HepG2 (cell line): ENCODE data around the gene CMPK1. TPM values are rescaled to one million over a fixed set of nuclear protein-coding genes. Genes with fewer than 3 reads are reported as not detected.

ENCODE experiments used
- CSRNP2 ChIP-seq: sonication (generic); formaldehyde crosslinking; conservative IDR thresholded peaks from 2 replicates; pipeline ENCODE4 v1.8.0; 2022; ENCODE audit warnings: low read depth, missing genetic modification reagents
- FOXO1 ChIP-seq: sonication (generic); formaldehyde crosslinking; IDR thresholded peaks from 2 replicates; pipeline ENCODE4 v1.4.0; 2020; ENCODE audit warnings: missing genetic modification reagents
- FOXP4 ChIP-seq: sonication (generic); formaldehyde crosslinking; IDR thresholded peaks from 2 replicates; pipeline ENCODE4 v1.4.0; 2020; ENCODE audit warnings: missing genetic modification reagents
- KDM1A ChIP-seq: IDR thresholded peaks from 2 replicates; pipeline ENCODE4 v1.6.1; 2016; ENCODE audit warnings: missing compliant biosample characterization
- MYC ChIP-seq: sonication (generic); formaldehyde crosslinking; IDR thresholded peaks from 2 replicates; pipeline ENCODE4 v1.9.0; 2021; ENCODE audit warnings: missing genetic modification reagents, borderline replicate concordance
- NRL ChIP-seq: sonication (generic); formaldehyde crosslinking; IDR thresholded peaks from 2 replicates; pipeline ENCODE4 v1.5.0; 2020; ENCODE audit warnings: missing genetic modification reagents, mild to moderate bottlenecking, moderate library complexity, borderline replicate concordance
- RARG ChIP-seq: sonication (generic); formaldehyde crosslinking; IDR thresholded peaks from 2 replicates; pipeline ENCODE4 v1.4.0; 2020; ENCODE audit warnings: low read depth, mild to moderate bottlenecking, missing genetic modification reagents
- ZBTB38 ChIP-seq: sonication (generic); formaldehyde crosslinking; IDR thresholded peaks from 2 replicates; pipeline ENCODE4 v1.5.1; 2020; ENCODE audit warnings: mild to moderate bottlenecking, missing genetic modification reagents
- ZGPAT ChIP-seq: IDR thresholded peaks from 2 replicates; pipeline ENCODE4 v1.6.1; 2016; ENCODE audit warnings: mild to moderate bottlenecking
- ZKSCAN8 ChIP-seq: IDR thresholded peaks from 2 replicates; pipeline ENCODE4 v1.6.1; 2016; ENCODE audit warnings: borderline replicate concordance, missing genetic modification reagents, missing compliant biosample characterization
- ZNF224 ChIP-seq: sonication (generic); formaldehyde crosslinking; IDR thresholded peaks from 2 replicates; pipeline ENCODE4 v1.5.0; 2020; ENCODE audit warnings: mild to moderate bottlenecking, missing genetic modification reagents
- ZNF256 ChIP-seq: sonication (generic); formaldehyde crosslinking; conservative IDR thresholded peaks from 2 replicates; pipeline ENCODE4 v1.4.0; 2020; ENCODE audit warnings: missing genetic modification reagents
- ZNF431 ChIP-seq: sonication (generic); formaldehyde crosslinking; IDR thresholded peaks from 2 replicates; pipeline ENCODE4 v1.9.0; 2022; ENCODE audit warnings: missing genetic modification reagents, low read depth, mild to moderate bottlenecking, borderline replicate concordance
- ZNF460 ChIP-seq: sonication (generic); formaldehyde crosslinking; IDR thresholded peaks from 2 replicates; pipeline ENCODE4 v1.5.1; 2020; ENCODE audit warnings: missing genetic modification reagents, mild to moderate bottlenecking, borderline replicate concordance
- ZNF510 ChIP-seq: sonication (generic); formaldehyde crosslinking; IDR thresholded peaks from 2 replicates; pipeline ENCODE4 v1.4.0; 2020; ENCODE audit warnings: low read depth, mild to moderate bottlenecking, missing genetic modification reagents
- ZNF556 ChIP-seq: sonication (generic); formaldehyde crosslinking; IDR thresholded peaks from 2 replicates; pipeline ENCODE4 v1.4.0; 2020; ENCODE audit warnings: mild to moderate bottlenecking, missing genetic modification reagents, borderline replicate concordance
- ZNF605 ChIP-seq: sonication (generic); formaldehyde crosslinking; IDR thresholded peaks from 2 replicates; pipeline ENCODE4 v1.8.0; 2022; ENCODE audit warnings: mild to moderate bottlenecking, missing genetic modification reagents
- ZNF720 ChIP-seq: sonication (generic); formaldehyde crosslinking; IDR thresholded peaks from 2 replicates; pipeline ENCODE4 v1.4.0; 2020; ENCODE audit warnings: missing genetic modification reagents
- ZNF878 ChIP-seq: sonication (generic); formaldehyde crosslinking; IDR thresholded peaks from 2 replicates; pipeline ENCODE4 v1.8.1; 2023; ENCODE audit warnings: mild to moderate bottlenecking, missing genetic modification reagents, moderate library complexity
- ZNF891 ChIP-seq: sonication (generic); formaldehyde crosslinking; IDR thresholded peaks from 2 replicates; pipeline ENCODE4 v1.5.0; 2020; ENCODE audit warnings: mild to moderate bottlenecking, missing genetic modification reagents
- polyA plus RNA-seq, 8 experiments: library from polyadenylated mRNA; depleted of rRNA in 3 of 8; stranded (reverse) in 7 of 8; unstranded in 1 of 8; fragments of >200 nt; fragmentation: Illumina TruSeq in 4 of 8; extraction: Trizol in 4 of 8; gene quantifications; 2 replicates each; pipeline versions ENCODE4 v1.2.1 to v1.2.3, GENCODE V29; 2011 to 2016; ENCODE audit warnings: low read depth in 4 of 8, missing spikeins in 1 of 8, mixed read lengths in 1 of 8; ENCODE audit not compliant: insufficient read depth in 1 of 8
- total RNA-seq, 5 experiments: library from RNA; depleted of rRNA; stranded (reverse); fragments of >200 nt; fragmentation: Illumina TruSeq; extraction: Trizol; gene quantifications; 2 replicates each; pipeline ENCODE4 v1.2.3, GENCODE V29; 2016; ENCODE audit warnings: low read depth in 1 of 5
- TF ChIP-seq, protein P1 (sequence below): sonication (generic); formaldehyde crosslinking; IDR thresholded peaks from 2 replicates; pipeline ENCODE4 v1.8.0; 2022; ENCODE audit warnings: missing genetic modification reagents, low read depth, mild to moderate bottlenecking, borderline replicate concordance
- TF ChIP-seq, protein P2 (sequence below): sonication (generic); formaldehyde crosslinking; IDR thresholded peaks from 2 replicates; pipeline ENCODE4 v1.5.1; 2020; ENCODE audit warnings: mild to moderate bottlenecking, missing genetic modification reagents, borderline replicate concordance

Gene CMPK1
- total and polyA plus RNA-seq, 2 of the 13 experiments (the other 11 are each of a cell fraction or from before 2014, with no cell fraction given) = 38.3 to 92.0 TPM

- TF ChIP-seq NRL (CRISPR knock-in tag) (0 out of 2 replicates have a peak, but pooled peaks have one; percentile 50), ZNF891 (CRISPR knock-in tag) (peak; percentile 80; the same call in 1 of the 2 replicates), ZNF556 (CRISPR knock-in tag) (no peak), ZNF720 (CRISPR knock-in tag) (no peak), ZNF224 (CRISPR knock-in tag) (peak; percentile 62; the same call in 1 of the 2 replicates), FOXP4 (peak; percentile 20; the same call in 1 of the 2 replicates), ZNF605 (CRISPR knock-in tag) (peak; percentile 9; the same call in 1 of the 2 replicates), ZGPAT (CRISPR knock-in tag) (0 out of 2 replicates have a peak, but pooled peaks have one; percentile 19), ZNF460 (CRISPR knock-in tag) (peak; percentile 26; the same call in 1 of the 2 replicates), ZKSCAN8 (CRISPR knock-in tag) (no peak), MYC (CRISPR knock-in tag) (0 out of 2 replicates have a peak, but pooled peaks have one; percentile 0), ZNF431 (CRISPR knock-in tag) (no peak), KDM1A (CRISPR knock-in tag) (0 out of 2 replicates have a peak, but pooled peaks have one; percentile 37), ZNF878 (no peak), CSRNP2 (no peak), ZNF256 (CRISPR knock-in tag) (0 out of 2 replicates have a peak, but pooled peaks have one; percentile 26), RARG (0 out of 2 replicates have a peak, but pooled peaks have one; percentile 72), ZNF510 (CRISPR knock-in tag) (no peak), ZBTB38 (CRISPR knock-in tag) (peak; percentile 25; the same call in 1 of the 2 replicates), FOXO1 (CRISPR knock-in tag) (peak; percentile 6; the same call in 1 of the 2 replicates)
- TF ChIP-seq, protein P1, sequence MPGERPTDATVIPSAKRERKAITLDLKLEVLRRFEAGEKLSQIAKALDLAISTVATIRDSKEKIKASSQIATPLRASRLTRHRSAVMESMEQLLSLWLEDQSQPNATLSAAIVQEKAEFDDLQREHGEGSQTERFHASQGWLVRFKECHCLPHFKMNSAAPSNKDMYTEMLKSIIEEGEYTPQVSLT (CRISPR knock-in tag) = peak; percentile 60; the same call in 1 of the 2 replicates
- TF ChIP-seq, protein P2, sequence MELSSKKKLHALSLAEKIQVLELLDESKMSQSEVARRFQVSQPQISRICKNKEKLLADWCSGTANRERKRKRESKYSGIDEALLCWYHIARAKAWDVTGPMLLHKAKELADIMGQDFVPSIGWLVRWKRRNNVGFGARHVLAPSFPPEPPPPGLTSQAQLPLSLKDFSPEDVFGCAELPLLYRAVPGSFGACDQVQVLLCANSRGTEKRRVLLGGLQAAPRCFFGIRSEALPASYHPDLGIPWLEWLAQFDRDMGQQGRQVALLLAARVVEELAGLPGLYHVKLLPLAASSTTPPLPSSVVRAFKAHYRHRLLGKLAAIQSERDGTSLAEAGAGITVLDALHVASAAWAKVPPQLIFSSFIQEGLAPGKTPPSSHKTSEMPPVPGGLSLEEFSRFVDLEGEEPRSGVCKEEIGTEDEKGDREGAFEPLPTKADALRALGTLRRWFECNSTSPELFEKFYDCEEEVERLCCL (CRISPR knock-in tag) = no peak
Observed at GRCh38 chr1:47332779-47333577, 612 bp upstream of the CMPK1 start (continued).
